ENCODE measurements around the gene NEAT1.

Gene NEAT1

DNA sequence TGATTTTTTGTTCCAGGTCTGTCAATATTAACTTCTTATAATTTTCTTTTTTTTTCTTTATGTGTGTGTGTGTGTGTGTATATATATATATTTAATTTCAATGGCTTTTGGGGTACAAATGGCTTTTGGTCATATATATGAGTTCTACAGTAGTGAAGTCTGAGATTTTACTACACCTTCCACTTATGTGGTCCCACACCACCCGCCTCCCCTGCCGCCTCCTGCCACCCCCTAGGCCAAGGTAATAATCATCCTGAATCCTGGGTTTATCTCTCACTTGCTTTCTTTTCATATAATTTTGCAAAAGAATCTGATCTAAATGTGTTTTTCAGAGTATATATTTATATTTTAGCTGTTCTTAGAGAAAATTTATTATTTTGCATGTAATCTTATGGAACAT is 11.1 kb downstream of the NEAT1 start:
- H3K9me3 ChIP-seq (ENCODE audit: insufficient read depth, low read length), result no peaks in the 10 kb centered on the region
- H3K4me1 ChIP-seq (ENCODE audit: insufficient read depth, insufficient read length), result peaks cover 3% of the 10 kb centered on the region
- TF ChIP-seq SUZ12 (IDR thresholded peaks at IDR 0.05; ENCODE audit: extremely low read depth, insufficient read depth, insufficient read length) (no peak), YY1 (IDR thresholded peaks at IDR 0.05; ENCODE audit: insufficient read depth, insufficient read length) (no peak), ZNF274 (IDR thresholded peaks at IDR 0.05; ENCODE audit: low read depth, low read length) (no peak)
- no peaks in the 10 kb centered on the region for H3K27me3 ChIP-seq (ENCODE audit: insufficient read depth, insufficient read length)
- no peak for DNase-seq (ENCODE audit: low read depth, low spot score)
- peaks cover 18% of the 10 kb centered on the region for H3K36me3 ChIP-seq (ENCODE audit: insufficient read depth, insufficient read length, low read length)
- H3K4me3 ChIP-seq (ENCODE audit: insufficient read length, low read depth), result no peak overlapping the region
- H3K9ac ChIP-seq (ENCODE audit: insufficient read length, low read depth), result no peak overlapping the region

DNA sequence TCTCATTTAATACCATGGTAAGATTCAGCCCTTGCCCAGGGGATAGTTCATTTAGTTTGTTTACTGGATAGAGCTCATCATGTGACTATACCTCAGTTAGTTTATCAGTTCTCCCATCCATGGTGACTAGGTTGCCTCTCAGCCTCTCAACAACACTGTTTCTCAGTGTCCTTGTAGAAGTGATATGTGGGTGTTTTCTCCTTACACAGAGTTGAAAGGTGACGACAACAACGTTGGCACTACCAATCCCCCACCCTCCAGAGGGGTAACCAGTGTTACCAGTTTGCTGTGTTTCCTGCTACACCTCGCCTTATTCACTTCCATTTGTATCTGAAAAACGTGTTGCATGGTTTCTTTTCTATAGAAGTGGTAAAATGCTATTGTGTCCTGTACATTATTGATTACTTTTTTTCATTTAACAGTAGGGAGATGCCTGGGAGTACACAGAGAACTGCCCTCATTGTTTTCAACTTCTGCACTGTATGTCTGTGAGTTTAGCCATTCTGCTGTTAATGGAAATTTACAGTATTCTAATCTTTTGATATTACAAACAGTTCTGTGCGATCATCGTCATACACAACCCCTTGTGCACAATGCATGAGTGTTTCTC is 11.6 kb downstream of the NEAT1 start:
- DNase-seq (ENCODE audit: low read depth, low spot score), result no peak
- Histone ChIP-seq H3K4me1 (ENCODE audit: insufficient read depth, insufficient read length) (peaks cover 3% of the 10 kb centered on the region), H3K36me3 (ENCODE audit: insufficient read depth, insufficient read length, low read length) (peaks cover 18% of the 10 kb centered on the region), H3K9me3 (ENCODE audit: insufficient read depth, low read length) (no peaks in the 10 kb centered on the region), H3K27me3 (ENCODE audit: insufficient read depth, insufficient read length) (no peaks in the 10 kb centered on the region), H3K4me3 (ENCODE audit: insufficient read length, low read depth) (no peak overlapping the region), H3K9ac (ENCODE audit: insufficient read length, low read depth) (no peak overlapping the region)
- no peak for TF ChIP-seq SUZ12 (IDR thresholded peaks at IDR 0.05; ENCODE audit: extremely low read depth, insufficient read depth, insufficient read length)
- TF ChIP-seq YY1 (IDR thresholded peaks at IDR 0.05; ENCODE audit: insufficient read depth, insufficient read length), result no peak
- TF ChIP-seq ZNF274 (IDR thresholded peaks at IDR 0.05; ENCODE audit: low read depth, low read length), result no peak

DNA sequence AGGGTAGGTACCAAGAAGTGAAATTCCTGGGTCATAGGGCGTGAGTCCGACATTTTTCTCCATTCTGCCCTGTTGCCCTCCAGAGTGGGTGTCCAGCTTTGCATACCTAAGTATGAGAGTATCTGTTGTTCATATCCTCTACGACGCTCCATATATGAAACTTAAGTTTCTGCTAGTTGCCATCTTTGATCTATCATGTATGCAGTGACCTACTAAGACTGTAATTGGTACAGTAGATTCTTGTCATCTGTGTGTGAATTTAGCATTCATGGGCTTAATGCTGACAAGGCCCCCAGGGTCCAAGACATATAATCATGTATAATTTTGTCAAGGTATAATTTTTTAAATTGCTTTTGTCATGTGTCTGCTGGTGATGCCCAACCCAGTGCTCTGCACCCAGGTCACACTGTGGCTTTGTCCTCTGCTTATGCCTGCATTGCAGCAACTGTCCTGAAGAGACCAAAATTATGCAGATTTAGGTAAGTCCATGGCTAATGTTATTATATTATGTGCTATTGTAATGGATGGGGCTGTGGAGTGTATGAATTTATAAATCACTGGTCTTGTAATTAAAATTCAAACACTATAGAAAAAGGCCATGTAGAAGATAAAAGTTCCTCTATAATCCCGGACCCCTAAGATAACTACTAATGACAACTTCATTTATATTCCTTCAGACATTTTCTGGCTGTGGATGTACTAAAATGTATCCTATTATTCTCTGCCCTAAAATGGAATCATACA is 12.2 kb downstream of the NEAT1 start:
- H3K4me3 ChIP-seq (ENCODE audit: insufficient read length, low read depth), result no peak overlapping the region
- no peaks in the 10 kb centered on the region for H3K9me3 ChIP-seq (ENCODE audit: insufficient read depth, low read length)
- no peak overlapping the region for H3K9ac ChIP-seq (ENCODE audit: insufficient read length, low read depth)
- H3K4me1 ChIP-seq (ENCODE audit: insufficient read depth, insufficient read length), result peaks cover under 1% of the 10 kb centered on the region
- no peak for DNase-seq (ENCODE audit: low read depth, low spot score)
- H3K36me3 ChIP-seq (ENCODE audit: insufficient read depth, insufficient read length, low read length), result peaks cover 18% of the 10 kb centered on the region
- H3K27me3 ChIP-seq (ENCODE audit: insufficient read depth, insufficient read length), result no peaks in the 10 kb centered on the region
- TF ChIP-seq SUZ12 (IDR thresholded peaks at IDR 0.05; ENCODE audit: extremely low read depth, insufficient read depth, insufficient read length), result no peak
- no peak for TF ChIP-seq YY1 (IDR thresholded peaks at IDR 0.05; ENCODE audit: insufficient read depth, insufficient read length)

DNA sequence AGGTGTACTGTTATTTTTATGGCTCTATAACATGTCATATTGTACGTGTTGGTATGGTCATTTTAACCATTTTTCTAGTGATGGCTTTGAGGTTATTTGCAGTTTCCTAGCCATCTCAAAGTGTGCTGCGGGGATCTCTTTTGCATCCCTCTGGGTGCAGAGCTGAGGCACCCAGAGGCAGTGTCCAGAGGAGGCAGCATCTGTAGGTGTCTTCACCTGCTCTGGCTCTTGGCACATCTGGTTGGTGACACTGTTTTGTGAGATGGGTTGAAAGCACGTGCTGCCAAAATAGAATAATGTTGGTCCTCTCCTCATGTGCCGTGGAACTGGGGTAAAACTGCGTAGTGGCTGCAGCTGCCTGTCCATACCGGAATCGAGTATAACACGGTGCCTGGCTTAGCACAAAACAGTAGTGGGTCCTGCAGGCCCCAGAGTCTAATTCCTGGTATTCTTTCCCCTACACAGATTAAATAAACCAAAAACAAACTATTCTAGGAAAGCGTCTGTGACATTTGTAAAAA is 12.9 kb downstream of the NEAT1 start:
- H3K9ac ChIP-seq (ENCODE audit: insufficient read length, low read depth), result no peak overlapping the region
- H3K4me1 ChIP-seq (ENCODE audit: insufficient read depth, insufficient read length), result no peaks in the 10 kb centered on the region
- peaks cover 18% of the 10 kb centered on the region for H3K36me3 ChIP-seq (ENCODE audit: insufficient read depth, insufficient read length, low read length)
- no peak for TF ChIP-seq YY1 (IDR thresholded peaks at IDR 0.05; ENCODE audit: insufficient read depth, insufficient read length)
- no peak for TF ChIP-seq SUZ12 (IDR thresholded peaks at IDR 0.05; ENCODE audit: extremely low read depth, insufficient read depth, insufficient read length)
- no peak for TF ChIP-seq ZNF274 (IDR thresholded peaks at IDR 0.05; ENCODE audit: low read depth, low read length)
- no peak for DNase-seq (ENCODE audit: low read depth, low spot score)
- no peaks in the 10 kb centered on the region for H3K9me3 ChIP-seq (ENCODE audit: insufficient read depth, low read length)
- no peak overlapping the region for H3K4me3 ChIP-seq (ENCODE audit: insufficient read length, low read depth)
- H3K27me3 ChIP-seq (ENCODE audit: insufficient read depth, insufficient read length), result no peaks in the 10 kb centered on the region

DNA sequence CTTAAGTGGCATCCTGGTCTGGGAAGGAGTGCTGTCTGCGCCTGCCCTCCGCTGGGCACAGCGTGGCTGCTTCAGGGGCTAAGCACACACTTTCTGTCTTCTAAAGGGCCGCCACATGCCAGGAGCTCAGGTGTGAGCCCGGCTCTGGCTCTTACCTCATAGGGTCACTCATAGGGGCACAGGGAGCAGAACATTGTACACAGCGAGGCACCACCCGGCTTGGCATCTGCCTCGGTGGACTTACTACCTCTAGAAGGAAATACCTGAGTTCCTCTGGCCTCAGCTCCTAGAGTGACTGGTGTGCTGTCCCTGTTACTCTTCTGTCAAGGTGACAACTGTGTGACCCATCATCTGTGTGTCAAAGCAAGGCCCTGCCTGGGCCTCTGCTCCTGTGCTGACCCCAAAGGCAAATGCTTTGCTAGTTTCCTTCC is 13.4 kb downstream of the NEAT1 start:
- DNase-seq (ENCODE audit: low read depth, low spot score), result no peak
- Histone ChIP-seq H3K36me3 (ENCODE audit: insufficient read depth, insufficient read length, low read length) (peaks cover 16% of the 10 kb centered on the region), H3K4me3 (ENCODE audit: insufficient read length, low read depth) (no peak overlapping the region), H3K4me1 (ENCODE audit: insufficient read depth, insufficient read length) (no peaks in the 10 kb centered on the region), H3K9ac (ENCODE audit: insufficient read length, low read depth) (no peak overlapping the region), H3K27me3 (ENCODE audit: insufficient read depth, insufficient read length) (no peaks in the 10 kb centered on the region), H3K9me3 (ENCODE audit: insufficient read depth, low read length) (no peaks in the 10 kb centered on the region)
- TF ChIP-seq ZNF274 (IDR thresholded peaks at IDR 0.05; ENCODE audit: low read depth, low read length) (0 out of 2 replicates have a peak, but pooled peaks have one; percentile 29), YY1 (IDR thresholded peaks at IDR 0.05; ENCODE audit: insufficient read depth, insufficient read length) (no peak)

DNA sequence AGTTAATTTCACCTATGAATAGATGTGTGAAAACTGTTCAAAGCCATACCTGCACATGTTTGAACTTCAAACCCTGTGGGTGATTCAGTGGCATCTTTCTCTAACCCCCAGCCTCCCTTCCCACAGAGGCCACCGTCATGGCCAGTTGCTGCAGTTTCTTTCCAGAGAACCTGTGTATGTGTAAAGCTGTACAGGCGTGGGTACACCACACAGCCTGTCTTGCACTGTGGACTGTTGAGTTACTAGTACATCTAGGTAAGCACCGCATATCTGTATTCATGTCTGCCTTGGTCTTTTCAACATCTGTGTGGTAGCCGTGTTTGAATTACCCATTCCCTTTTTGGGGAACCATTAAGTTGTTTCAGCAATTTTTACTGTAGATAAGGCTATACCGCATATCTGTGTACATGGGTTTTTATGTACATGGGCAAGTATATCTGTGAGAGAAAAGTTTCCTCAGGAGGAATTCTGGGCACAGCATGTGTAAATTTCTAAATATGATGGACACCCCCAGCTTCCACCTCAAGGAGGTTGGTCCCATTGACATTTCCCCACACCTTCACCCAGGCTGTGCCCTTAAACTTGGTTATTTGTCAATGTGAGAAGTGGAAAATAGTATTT is 13.9 kb downstream of the NEAT1 start:
- no peak overlapping the region for H3K9ac ChIP-seq (ENCODE audit: insufficient read length, low read depth)
- no peaks in the 10 kb centered on the region for H3K9me3 ChIP-seq (ENCODE audit: insufficient read depth, low read length)
- H3K4me3 ChIP-seq (ENCODE audit: insufficient read length, low read depth), result no peak overlapping the region
- no peaks in the 10 kb centered on the region for H3K4me1 ChIP-seq (ENCODE audit: insufficient read depth, insufficient read length)
- H3K36me3 ChIP-seq (ENCODE audit: insufficient read depth, insufficient read length, low read length), result peaks cover 13% of the 10 kb centered on the region
- no peaks in the 10 kb centered on the region for H3K27me3 ChIP-seq (ENCODE audit: insufficient read depth, insufficient read length)
- DNase-seq (ENCODE audit: low read depth, low spot score), result no peak
- no peak for TF ChIP-seq ZNF274 (IDR thresholded peaks at IDR 0.05; ENCODE audit: low read depth, low read length)
- no peak for TF ChIP-seq YY1 (IDR thresholded peaks at IDR 0.05; ENCODE audit: insufficient read depth, insufficient read length)
- no peak for TF ChIP-seq SUZ12 (IDR thresholded peaks at IDR 0.05; ENCODE audit: extremely low read depth, insufficient read depth, insufficient read length)
